ENCODE data around the gene KCNE2. TPM values are rescaled to one million over a fixed set of nuclear protein-coding genes. Genes with fewer than 3 reads are reported as not detected.

KCNE2 gene
- total RNA-seq, 1 donor from 2014 or later: 0.61 TPM

- H3K9me3 Mint-ChIP-seq: peaks cover 7% of the 10 kb centered on the region
- peak overlapping the region; percentile 54 for H3K27ac Mint-ChIP-seq (ENCODE audit: unreplicated experiment)
- no peaks in the 10 kb centered on the region for H3K27me3 Mint-ChIP-seq (ENCODE audit: low read depth)
- H3K36me3 Mint-ChIP-seq (ENCODE audit: low read depth): peaks cover 2% of the 10 kb centered on the region
- H3K4me1 Mint-ChIP-seq: peaks cover 15% of the 10 kb centered on the region
- H3K4me3 Mint-ChIP-seq: no peak overlapping the region
- DNase-seq (ENCODE audit: low read depth, low spot score): no peak
- no peak for TF ChIP-seq CTCF (conservative IDR thresholded peaks at IDR 0.05)
Measured at GRCh38 chr21:34333121-34333739, 30.6 kb upstream of the KCNE2 start.

GRCh38 chr21:34335316-34335715 is 28.5 kb upstream of the KCNE2 start:
- H3K4me1 Mint-ChIP-seq: peaks cover 15% of the 10 kb centered on the region
- H3K27me3 Mint-ChIP-seq (ENCODE audit: low read depth): no peaks in the 10 kb centered on the region
- no peak overlapping the region for H3K4me3 Mint-ChIP-seq
- no peak overlapping the region for H3K27ac Mint-ChIP-seq (ENCODE audit: unreplicated experiment)
- DNase-seq (ENCODE audit: low read depth, low spot score): no peak
- H3K9me3 Mint-ChIP-seq: no peaks in the 10 kb centered on the region
- H3K36me3 Mint-ChIP-seq (ENCODE audit: low read depth): no peaks in the 10 kb centered on the region
- TF ChIP-seq CTCF (conservative IDR thresholded peaks at IDR 0.05): no peak

- no peaks in the 10 kb centered on the region for H3K9me3 Mint-ChIP-seq
- no peaks in the 10 kb centered on the region for H3K36me3 Mint-ChIP-seq (ENCODE audit: low read depth)
- H3K4me3 Mint-ChIP-seq: no peak overlapping the region
- no peak for TF ChIP-seq CTCF (conservative IDR thresholded peaks at IDR 0.05)
- peaks cover 15% of the 10 kb centered on the region for H3K4me1 Mint-ChIP-seq
- no peak overlapping the region for H3K27ac Mint-ChIP-seq (ENCODE audit: unreplicated experiment)
- no peak for DNase-seq (ENCODE audit: low read depth, low spot score)
- no peaks in the 10 kb centered on the region for H3K27me3 Mint-ChIP-seq (ENCODE audit: low read depth)
Measured at GRCh38 chr21:34336245-34336644, 27.6 kb upstream of the KCNE2 start.

GRCh38 chr21:34336756-34337391 is 26.9 kb upstream of the KCNE2 start:
- no peak for DNase-seq (ENCODE audit: low read depth, low spot score)
- H3K4me1 Mint-ChIP-seq: peaks cover 15% of the 10 kb centered on the region
- H3K27ac Mint-ChIP-seq (ENCODE audit: unreplicated experiment): no peak overlapping the region
- H3K9me3 Mint-ChIP-seq: no peaks in the 10 kb centered on the region
- H3K4me3 Mint-ChIP-seq: no peak overlapping the region
- H3K36me3 Mint-ChIP-seq (ENCODE audit: low read depth): no peaks in the 10 kb centered on the region
- no peak for TF ChIP-seq CTCF (conservative IDR thresholded peaks at IDR 0.05)
- no peaks in the 10 kb centered on the region for H3K27me3 Mint-ChIP-seq (ENCODE audit: low read depth)

GRCh38 chr21:34337741-34338140 is 26.1 kb upstream of the KCNE2 start:
- no peaks in the 10 kb centered on the region for H3K9me3 Mint-ChIP-seq
- no peaks in the 10 kb centered on the region for H3K36me3 Mint-ChIP-seq (ENCODE audit: low read depth)
- no peak overlapping the region for H3K27ac Mint-ChIP-seq (ENCODE audit: unreplicated experiment)
- no peak overlapping the region for H3K4me3 Mint-ChIP-seq
- H3K4me1 Mint-ChIP-seq: peaks cover 13% of the 10 kb centered on the region
- no peak for DNase-seq (ENCODE audit: low read depth, low spot score)
- no peak for TF ChIP-seq CTCF (conservative IDR thresholded peaks at IDR 0.05)
- H3K27me3 Mint-ChIP-seq (ENCODE audit: low read depth): no peaks in the 10 kb centered on the region

Data from neural crest cell (in vitro differentiated cells).